Tibial artery (tissue), 4 donors: ENCODE data around the gene FARS2.

ENCODE experiments used
- DNase-seq, 2 donors: peaks; one replicate each; pipeline ENCODE4 v3.0.0-alpha.2; 2019
- H3K27ac ChIP-seq, 2 donors: fragments of 200-600 bp; sonication (generic) in 1 of 2; 1 replicate in 1 of 2; 2 replicates in 1 of 2; pipeline ENCODE4 v1.5.1; 2018 to 2019; ENCODE audit warnings: mild to moderate bottlenecking in 1 of 2
- H3K27me3 ChIP-seq, 2 donors: fragments of 200-600 bp; sonication (generic) in 1 of 2; one replicate each; pipeline versions ENCODE4 v1.5.1 to v1.6.0; 2016 to 2019
- H3K36me3 ChIP-seq, 3 donors: fragments of 200-600 bp; sonication (generic) in 2 of 3; one replicate each; pipeline ENCODE4 v1.5.1; 2016 to 2019; ENCODE audit warnings: mild to moderate bottlenecking in 2 of 3
- H3K4me1 ChIP-seq, 4 donors: fragments of 200-600 bp; sonication (generic) in 2 of 4; 1 replicate in 3 of 4; 2 replicates in 1 of 4; pipeline ENCODE4 v1.5.1; 2016 to 2019
- H3K4me3 ChIP-seq, 2 donors: fragments of 200-600 bp; sonication (generic) in 1 of 2; 1 replicate in 1 of 2; 2 replicates in 1 of 2; pipeline ENCODE4 v1.5.1; 2018 to 2019; ENCODE audit warnings: mild to moderate bottlenecking in 2 of 2
- H3K9me3 ChIP-seq, 3 donors: fragments of 200-600 bp; sonication (generic) in 1 of 3; one replicate each; pipeline ENCODE4 v1.5.1; 2016 to 2019
- intact Hi-C: fragments of 100-400 bp; cut with DNase I; formaldehyde crosslinking; loops from one replicate; pipeline ENCODE4 v1.15.0; 2023; ENCODE audit warnings: low total_unique reads
- TF ChIP-seq, protein P1 (sequence below), 2 experiments: fragments of 200-600 bp in 1 of 2; fragments of 450-650 bp in 1 of 2; IDR thresholded peaks; one replicate each; pipeline ENCODE4 v1.5.1; 2017 to 2019; ENCODE audit warnings: antibody characterized with exemption in 2 of 2, mild to moderate bottlenecking in 1 of 2, moderate library complexity in 1 of 2

The FARS2 gene

DNA sequence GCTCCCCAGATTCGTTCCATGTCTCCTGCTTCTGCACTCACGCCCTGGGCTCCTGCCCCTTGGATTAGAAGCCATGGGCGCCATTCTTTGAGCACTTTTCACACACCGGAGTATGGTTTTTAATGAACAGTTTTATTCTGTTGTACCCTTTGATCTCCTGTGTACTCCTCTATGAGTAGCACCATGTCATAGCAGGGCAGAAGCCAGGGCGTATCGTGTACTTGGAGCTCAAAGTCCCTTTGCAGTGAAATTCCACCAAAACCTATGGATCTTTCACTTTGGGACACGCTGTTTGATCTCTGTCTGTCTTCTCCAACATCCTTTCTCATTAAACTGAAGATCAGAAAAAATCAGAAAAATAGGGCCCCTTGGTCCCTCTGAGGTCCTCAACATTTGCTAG lies 470.1 kb downstream of the FARS2 start:
- Histone ChIP-seq H3K4me1 (peaks cover 0 to 5% (median 0%) of the 10 kb centered on the region in 4 donors), H3K4me3 (no peak overlapping the region), H3K27ac (no peak overlapping the region), H3K36me3 (no peaks in the 10 kb centered on the region), H3K9me3 (no peaks in the 10 kb centered on the region), H3K27me3 (no peaks in the 10 kb centered on the region)
- DNase-seq = no peak
- TF ChIP-seq, protein P1, sequence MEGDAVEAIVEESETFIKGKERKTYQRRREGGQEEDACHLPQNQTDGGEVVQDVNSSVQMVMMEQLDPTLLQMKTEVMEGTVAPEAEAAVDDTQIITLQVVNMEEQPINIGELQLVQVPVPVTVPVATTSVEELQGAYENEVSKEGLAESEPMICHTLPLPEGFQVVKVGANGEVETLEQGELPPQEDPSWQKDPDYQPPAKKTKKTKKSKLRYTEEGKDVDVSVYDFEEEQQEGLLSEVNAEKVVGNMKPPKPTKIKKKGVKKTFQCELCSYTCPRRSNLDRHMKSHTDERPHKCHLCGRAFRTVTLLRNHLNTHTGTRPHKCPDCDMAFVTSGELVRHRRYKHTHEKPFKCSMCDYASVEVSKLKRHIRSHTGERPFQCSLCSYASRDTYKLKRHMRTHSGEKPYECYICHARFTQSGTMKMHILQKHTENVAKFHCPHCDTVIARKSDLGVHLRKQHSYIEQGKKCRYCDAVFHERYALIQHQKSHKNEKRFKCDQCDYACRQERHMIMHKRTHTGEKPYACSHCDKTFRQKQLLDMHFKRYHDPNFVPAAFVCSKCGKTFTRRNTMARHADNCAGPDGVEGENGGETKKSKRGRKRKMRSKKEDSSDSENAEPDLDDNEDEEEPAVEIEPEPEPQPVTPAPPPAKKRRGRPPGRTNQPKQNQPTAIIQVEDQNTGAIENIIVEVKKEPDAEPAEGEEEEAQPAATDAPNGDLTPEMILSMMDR (IDR thresholded peaks at IDR 0.05) = no peak
- intact Hi-C loops = no loop called here

DNA sequence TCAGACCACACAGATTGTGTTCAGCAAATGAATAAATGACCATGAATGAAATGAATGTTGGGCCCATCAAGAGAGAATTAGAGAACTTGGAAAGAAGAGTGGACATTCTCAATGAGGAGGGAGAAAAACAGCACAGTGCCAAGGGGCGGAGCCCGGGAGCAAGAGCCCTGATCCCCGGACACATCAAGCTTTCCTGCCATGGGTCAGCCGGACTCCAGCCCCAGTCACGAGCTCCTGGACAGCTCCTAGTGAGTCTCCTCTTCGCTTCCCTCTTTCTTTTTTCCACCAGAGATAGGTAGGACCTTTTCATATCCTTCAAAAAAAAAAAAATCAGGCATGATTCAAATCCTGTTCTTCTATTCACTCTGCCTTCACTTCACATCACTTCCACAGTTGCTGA lies 471.2 kb downstream of the FARS2 start:
- H3K27ac ChIP-seq = no peak overlapping the region
- intact Hi-C loops = no loop called here
- DNase-seq = peak in 1 of 2 donors; percentile 32

DNA sequence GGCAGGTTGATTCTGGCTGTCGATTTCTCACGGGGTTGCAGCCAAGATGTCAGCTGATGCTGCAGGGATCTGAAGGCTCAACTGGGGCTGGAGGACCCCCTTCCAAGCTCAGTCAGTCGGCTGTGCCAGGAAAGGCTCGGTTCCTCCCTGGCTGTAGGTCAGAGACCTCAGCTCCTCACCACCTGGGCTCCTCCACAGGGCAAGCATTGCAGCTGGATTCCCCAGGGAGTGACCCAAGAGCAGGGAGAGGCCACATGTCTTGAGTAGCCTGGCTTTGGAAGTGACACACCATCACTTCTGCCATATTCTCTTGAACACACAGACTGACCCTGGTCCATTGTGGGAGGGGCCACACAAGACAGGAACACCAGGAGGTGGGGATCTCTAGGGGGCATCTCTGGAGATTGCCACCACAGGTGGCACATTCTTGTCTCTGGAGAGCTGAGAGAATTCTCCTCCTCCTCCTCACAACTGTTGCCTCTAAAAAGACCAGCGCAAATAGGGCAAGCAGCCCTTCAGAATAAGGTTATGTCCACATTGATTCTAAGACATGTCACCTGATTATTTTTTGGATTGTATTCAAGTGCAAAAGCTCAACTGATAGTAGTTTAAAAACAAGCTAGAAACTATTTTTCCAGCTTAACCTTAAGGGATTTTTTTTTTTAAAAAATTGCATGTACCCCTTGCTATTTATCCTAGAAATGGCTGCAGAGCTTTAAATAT lies 474.9 kb downstream of the FARS2 start:
- Histone ChIP-seq H3K9me3 (no peaks in the 10 kb centered on the region), H3K27ac (no peak overlapping the region), H3K4me1 (no peaks in the 10 kb centered on the region), H3K36me3 (peaks cover 0 to 4% (median 0%) of the 10 kb centered on the region in 3 donors), H3K4me3 (no peak overlapping the region), H3K27me3 (no peaks in the 10 kb centered on the region)
- TF ChIP-seq, protein P1 (IDR thresholded peaks at IDR 0.05) = no peak
- no peak for DNase-seq
- intact Hi-C loops = no loop called here

More for the DNA sequence above, 471.2 kb downstream of the FARS2 start:
- no peak overlapping the region for H3K4me3 ChIP-seq
- H3K27me3 ChIP-seq = no peaks in the 10 kb centered on the region
- H3K4me1 ChIP-seq = peaks cover 0 to 5% (median 0%) of the 10 kb centered on the region in 4 donors
- H3K9me3 ChIP-seq = no peaks in the 10 kb centered on the region
- TF ChIP-seq, protein P1 (IDR thresholded peaks at IDR 0.05) = no peak
- H3K36me3 ChIP-seq = no peaks in the 10 kb centered on the region

DNA sequence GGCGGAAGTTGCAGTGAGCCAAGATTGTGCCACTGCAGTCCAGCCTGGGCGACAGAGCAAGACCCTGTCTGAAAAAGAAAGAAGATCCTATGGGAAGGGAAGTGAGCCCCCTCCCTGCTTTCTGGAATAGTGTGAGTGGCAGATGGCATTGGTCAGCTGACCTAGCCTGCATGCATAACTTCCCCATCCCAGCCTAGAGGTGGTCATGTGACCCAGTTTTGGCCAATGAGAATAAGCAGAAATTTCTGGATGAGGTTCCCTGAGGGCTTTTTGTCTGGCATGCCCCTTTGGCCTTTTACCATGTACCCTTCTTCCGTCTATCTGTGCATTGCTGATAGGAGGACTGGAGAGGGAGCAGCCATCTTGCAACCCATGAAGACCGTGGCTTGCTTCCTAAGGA lies 476.1 kb downstream of the FARS2 start:
- Histone ChIP-seq H3K27ac (no peak overlapping the region), H3K4me3 (no peak overlapping the region), H3K36me3 (peaks cover 0 to 4% (median 0%) of the 10 kb centered on the region in 3 donors), H3K9me3 (no peaks in the 10 kb centered on the region), H3K27me3 (no peaks in the 10 kb centered on the region), H3K4me1 (no peaks in the 10 kb centered on the region)
- TF ChIP-seq, protein P1 (IDR thresholded peaks at IDR 0.05) = no peak
- intact Hi-C loops = no loop called here
- DNase-seq = no peak

DNA sequence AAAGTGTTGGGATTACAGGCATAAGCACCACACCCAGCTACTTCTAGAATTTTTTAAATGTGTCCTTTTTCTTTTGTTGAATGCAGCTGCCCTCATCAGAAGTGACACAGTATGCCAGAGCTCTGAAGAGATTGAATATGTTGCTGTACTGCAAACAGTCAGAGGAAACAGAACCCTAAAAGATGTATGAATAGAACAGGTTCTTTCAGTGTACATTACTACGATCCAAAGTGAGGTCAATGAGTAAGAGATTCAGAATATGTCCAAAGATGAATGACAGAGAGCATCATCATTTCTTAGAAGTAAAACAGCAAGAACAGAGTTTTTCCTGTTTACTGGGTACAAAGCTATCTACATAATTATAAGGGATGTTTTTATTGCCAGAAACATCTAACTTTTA lies 476.9 kb downstream of the FARS2 start:
- no peaks in the 10 kb centered on the region for H3K27me3 ChIP-seq
- intact Hi-C loops = no loop called here
- peaks cover 0 to 4% (median 0%) of the 10 kb centered on the region in 3 donors for H3K36me3 ChIP-seq
- no peaks in the 10 kb centered on the region for H3K4me1 ChIP-seq
- TF ChIP-seq, protein P1 (IDR thresholded peaks at IDR 0.05) = no peak
- H3K27ac ChIP-seq = no peak overlapping the region
- no peak for DNase-seq
- H3K9me3 ChIP-seq = no peaks in the 10 kb centered on the region
- H3K4me3 ChIP-seq = no peak overlapping the region
